ENCODE results near the gene SLC37A2.
A peak's percentile ranks its signal among the peaks of the same experiment; 100 is the strongest.

Gene SLC37A2

GRCh38 chr11:125112208-125112604 lies 49.1 kb downstream of the SLC37A2 start:
- DNase-seq = no peak

GRCh38 chr11:125114518-125114917 lies 51.4 kb downstream of the SLC37A2 start:
- no peak for DNase-seq

- no peak for DNase-seq
Measured at GRCh38 chr11:125117429-125117828, 54.3 kb downstream of the SLC37A2 start.

- DNase-seq = no peak
Measured at GRCh38 chr11:125123194-125123946, 60.3 kb downstream of the SLC37A2 start.

- DNase-seq = peak; percentile 47
Measured at GRCh38 chr11:125123947-125124617, 61.0 kb downstream of the SLC37A2 start.

- no peak for DNase-seq
Measured at GRCh38 chr11:125124618-125124992, 61.5 kb downstream of the SLC37A2 start.

GRCh38 chr11:125128450-125128849 lies 65.3 kb downstream of the SLC37A2 start:
- DNase-seq = no peak

- no peak for DNase-seq
Measured at GRCh38 chr11:125129316-125129993, 66.3 kb downstream of the SLC37A2 start.

GRCh38 chr11:125132071-125132470 lies 69.0 kb downstream of the SLC37A2 start:
- no peak for DNase-seq

- no peak for DNase-seq
Measured at GRCh38 chr11:125132596-125132995, 69.5 kb downstream of the SLC37A2 start.

GRCh38 chr11:125136001-125136400 lies 72.9 kb downstream of the SLC37A2 start:
- no peak for DNase-seq

- no peak for DNase-seq
Measured at GRCh38 chr11:125138966-125139365, 75.9 kb downstream of the SLC37A2 start.

GRCh38 chr11:125139778-125140177 lies 76.7 kb downstream of the SLC37A2 start:
- DNase-seq = no peak
